ENCODE data around the gene RHO. TPM values are rescaled to one million over a fixed set of nuclear protein-coding genes. Genes with fewer than 3 reads are reported as not detected.
"Not testable (repeated sequence)": the region's sequence is repeated elsewhere in the genome, so short reads cannot be mapped to it uniquely, and the experiment has no call there.

The RHO gene
- total RNA-seq, 1 experiment from 2014 or later: not detected

GRCh38 chr3:129498603-129499488 is 29.6 kb upstream of the RHO start:
- not testable (repeated sequence) for DNase-seq; H3K4ac ChIP-seq (ENCODE audit: low read depth, low read length); H3K79me2 ChIP-seq (ENCODE audit: insufficient read depth, low read length); H3T11ph ChIP-seq (ENCODE audit: low read length); H2AFZ ChIP-seq (ENCODE audit: low read length); H3K23me2 ChIP-seq (ENCODE audit: insufficient read length, low read depth, low read length, poor library complexity, severe bottlenecking); H3K27ac ChIP-seq (ENCODE audit: insufficient read length, low read depth, low read length); H4K20me1 ChIP-seq (ENCODE audit: control insufficient read depth, insufficient read depth, insufficient read length); H3K79me1 ChIP-seq (ENCODE audit: insufficient read depth, low read depth, low read length, poor library complexity, severe bottlenecking); H3K18ac ChIP-seq (ENCODE audit: insufficient read length, low read depth, low read length); H4K8ac ChIP-seq (replicated peaks; ENCODE audit: insufficient read length, low read depth, low read length); H3K4me3 Mint-ChIP-seq; H4K91ac ChIP-seq (ENCODE audit: insufficient read length, low read depth, low read length); H2BK20ac ChIP-seq (ENCODE audit: low read depth, low read length, poor library complexity, severe bottlenecking); H3K27me3 ChIP-seq (ENCODE audit: insufficient read depth, low read length); H2BK120ac ChIP-seq (ENCODE audit: low read depth, low read length, poor library complexity, severe bottlenecking); H3K56ac ChIP-seq (ENCODE audit: insufficient read length, low read depth, low read length); H2BK5ac ChIP-seq (ENCODE audit: insufficient read length, low read length); H2AK5ac ChIP-seq (ENCODE audit: insufficient read length, low read length); H3K9ac ChIP-seq (ENCODE audit: extremely low read depth, insufficient read length, low read length); H4K5ac ChIP-seq (ENCODE audit: insufficient read length, low read depth, low read length); H3K23ac ChIP-seq (ENCODE audit: insufficient read length, low read depth, low read length); H2BK15ac ChIP-seq (ENCODE audit: low read depth, low read length); H2BK12ac ChIP-seq (ENCODE audit: insufficient read length, low read depth, low read length); H3K14ac ChIP-seq (ENCODE audit: insufficient read depth, low read length); H3K9me3 Mint-ChIP-seq; H3K9me3 ChIP-seq (ENCODE audit: control insufficient read depth, low read depth, low read length); H3K4me2 ChIP-seq (ENCODE audit: insufficient read depth, insufficient read length, low read length)
- peaks cover 10% of the 10 kb centered on the region; the same call in 1 of the 2 replicates for H3K4me1 ChIP-seq (ENCODE audit: insufficient read depth, low read length)
- Mint-ChIP-seq H3K4me1 (peaks cover 24 to 34% of the 10 kb centered on the region in 2 experiments), H3K36me3 (ENCODE audit: insufficient read depth in 1 of 3, low read depth in 3 of 3) (peaks cover 6 to 33% (median 8%) of the 10 kb centered on the region in 3 experiments), H3K27ac (peak overlapping the region in 1 of 3 experiments; percentile 40; a peak in 1 of 7 replicates), H3K27me3 (ENCODE audit: low read depth) (peaks cover 18% of the 10 kb centered on the region)
- WGBS (ENCODE audit: extremely low coverage, insufficient read length, low lambda C conversion rate): no CpG with 5 or more reads among the region's 8 CpGs

GRCh38 chr3:129499604-129500333 is 28.7 kb upstream of the RHO start:
- H2AK5ac ChIP-seq (ENCODE audit: insufficient read length, low read length); H3K4me2 ChIP-seq (ENCODE audit: insufficient read depth, insufficient read length, low read length); H2BK20ac ChIP-seq (ENCODE audit: low read depth, low read length, poor library complexity, severe bottlenecking); DNase-seq; H3K79me1 ChIP-seq (ENCODE audit: insufficient read depth, low read depth, low read length, poor library complexity, severe bottlenecking); H3K27me3 Mint-ChIP-seq (ENCODE audit: low read depth); H3K23me2 ChIP-seq (ENCODE audit: insufficient read length, low read depth, low read length, poor library complexity, severe bottlenecking); H2BK12ac ChIP-seq (ENCODE audit: insufficient read length, low read depth, low read length); H3K9me3 ChIP-seq (ENCODE audit: control insufficient read depth, low read depth, low read length); H4K8ac ChIP-seq (replicated peaks; ENCODE audit: insufficient read length, low read depth, low read length); H3K14ac ChIP-seq (ENCODE audit: insufficient read depth, low read length); H3K9ac ChIP-seq (ENCODE audit: extremely low read depth, insufficient read length, low read length); H3K27ac ChIP-seq (ENCODE audit: insufficient read length, low read depth, low read length); H3K23ac ChIP-seq (ENCODE audit: insufficient read length, low read depth, low read length); H2BK15ac ChIP-seq (ENCODE audit: low read depth, low read length); H4K5ac ChIP-seq (ENCODE audit: insufficient read length, low read depth, low read length); H3K18ac ChIP-seq (ENCODE audit: insufficient read length, low read depth, low read length); H4K91ac ChIP-seq (ENCODE audit: insufficient read length, low read depth, low read length); H3K9me3 Mint-ChIP-seq; H3T11ph ChIP-seq (ENCODE audit: low read length); H4K20me1 ChIP-seq (ENCODE audit: control insufficient read depth, insufficient read depth, insufficient read length); H2AFZ ChIP-seq (ENCODE audit: low read length); H3K79me2 ChIP-seq (ENCODE audit: insufficient read depth, low read length); H3K56ac ChIP-seq (ENCODE audit: insufficient read length, low read depth, low read length); H2BK5ac ChIP-seq (ENCODE audit: insufficient read length, low read length); H3K4me1 ChIP-seq (ENCODE audit: insufficient read depth, low read length); H3K4ac ChIP-seq (ENCODE audit: low read depth, low read length); H3K4me3 Mint-ChIP-seq; H2BK120ac ChIP-seq (ENCODE audit: low read depth, low read length, poor library complexity, severe bottlenecking); H3K27me3 ChIP-seq (ENCODE audit: insufficient read depth, low read length): not testable (repeated sequence)
- H3K4me1 Mint-ChIP-seq: peaks cover 20 to 26% of the 10 kb centered on the region in 2 experiments
- no CpG with 5 or more reads among the region's 14 CpGs for WGBS (ENCODE audit: extremely low coverage, insufficient read length, low lambda C conversion rate)
- peak overlapping the region in 1 of 3 experiments; percentile 44; a peak in 1 of 7 replicates for H3K27ac Mint-ChIP-seq
- H3K36me3 Mint-ChIP-seq (ENCODE audit: insufficient read depth in 1 of 3, low read depth in 3 of 3): peaks cover 7 to 41% (median 8%) of the 10 kb centered on the region in 3 experiments
